Endothelial cell of umbilical vein (primary cell): Measurements from ENCODE around the gene KCNN3. TPM values are rescaled to one million over a fixed set of nuclear protein-coding genes. Genes with fewer than 3 reads are reported as not detected.

Experiments
- BruUV-seq: library from RNA; stranded (reverse); fragments of 400-500 nt; replicated peaks from 2 replicates; lab custom pipeline; 2021; lab: Mats Ljungman, UMichigan
- CTCF ChIA-PET: fragments of 300-600, 350-600 bp; sonication (Branson Sonifier 250); formaldehyde crosslinking; loops from one replicate; lab custom pipeline; 2021; ENCODE audit warnings: antibody characterized with exemption, inconsistent platforms; lab: Charles Lee
- POLR2A ChIA-PET: fragments of 300-600, 350-600 bp; sonication (Branson Sonifier 250); formaldehyde crosslinking; loops from one replicate; lab custom pipeline; 2021; ENCODE audit warnings: antibody characterized with exemption, inconsistent platforms; lab: Charles Lee
- DNase-seq: peaks from one replicate; pipeline ENCODE4 v3.0.0-alpha.2; 2011; ENCODE audit warnings: low read depth, low spot score
- FAIRE-seq: peaks from 2 replicates; lab custom pipeline; 2011; peaks lifted over from hg19 to GRCh38; lab: Jason Lieb, UNC
- H2AFZ ChIP-seq: 2 replicates; pipeline ENCODE4 v1.6.0; 2012; ENCODE audit warnings: low read depth, low read length, control low read depth, inconsistent platforms
- H3K27ac ChIP-seq: 2 replicates; pipeline ENCODE4 v1.5.1; 2011; ENCODE audit warnings: low read depth, mild to moderate bottlenecking, control low read depth, low read length, moderate library complexity; ENCODE audit not compliant: insufficient read depth
- H3K27me3 ChIP-seq, 2 experiments: 2 replicates each; pipeline versions ENCODE4 v1.6.0 to v1.6.1; 2011; ENCODE audit warnings: low read length in 2 of 2, mixed read lengths in 1 of 2; ENCODE audit not compliant: control insufficient read depth in 2 of 2, insufficient read depth in 2 of 2
- H3K36me3 ChIP-seq, 2 experiments: 2 replicates in 1 of 2; 3 replicates in 1 of 2; pipeline ENCODE4 v1.5.1; 2011; ENCODE audit warnings: low read length in 2 of 2, mild to moderate bottlenecking in 1 of 2, moderate library complexity in 1 of 2; ENCODE audit not compliant: control insufficient read depth in 2 of 2, insufficient read depth in 2 of 2; ENCODE audit errors: extremely low read depth in 1 of 2
- H3K4me1 ChIP-seq: 3 replicates; pipeline ENCODE4 v1.5.1; 2011; ENCODE audit warnings: mild to moderate bottlenecking, low read length; ENCODE audit not compliant: control insufficient read depth, insufficient read depth; ENCODE audit errors: extremely low read depth
- H3K4me2 ChIP-seq: 2 replicates; pipeline ENCODE4 v1.6.1; 2011; ENCODE audit warnings: low read length, control low read depth, mixed read lengths; ENCODE audit not compliant: insufficient read depth
- H3K4me3 ChIP-seq, 3 experiments: fragments of 200-600 bp in 1 of 3; sonication (generic), shearing (Covaris generic) in 1 of 3; replicated peaks in 1 of 3; 2 replicates each; pipeline ENCODE4 v1.5.1; 2011 to 2016; ENCODE audit warnings: control low read depth in 3 of 3, low read length in 3 of 3, mild to moderate bottlenecking in 2 of 3, inconsistent platforms in 1 of 3, low read depth in 1 of 3, moderate library complexity in 1 of 3; ENCODE audit not compliant: insufficient read depth in 1 of 3
- H3K79me2 ChIP-seq: 2 replicates; pipeline ENCODE4 v1.6.0; 2012; ENCODE audit warnings: low read length, inconsistent platforms; ENCODE audit not compliant: control insufficient read depth, insufficient read depth
- H3K9ac ChIP-seq: replicated peaks from 2 replicates; pipeline ENCODE3; 2011; ENCODE audit warnings: low read length, control low read depth; ENCODE audit not compliant: insufficient read depth; ENCODE audit errors: extremely low read depth
- H3K9me1 ChIP-seq: replicated peaks from 3 replicates; pipeline ENCODE4 v1.6.0; 2011; ENCODE audit warnings: mild to moderate bottlenecking, low read length; ENCODE audit not compliant: control insufficient read depth, insufficient read depth; ENCODE audit errors: extremely low read depth
- H3K9me3 ChIP-seq: replicated peaks from 2 replicates; pipeline ENCODE4 v1.5.1; 2012; ENCODE audit warnings: low read length, inconsistent platforms; ENCODE audit not compliant: control insufficient read depth, insufficient read depth
- H4K20me1 ChIP-seq: replicated peaks from 2 replicates; pipeline ENCODE3; 2011; ENCODE audit warnings: mild to moderate bottlenecking, low read length; ENCODE audit not compliant: control insufficient read depth, insufficient read depth; ENCODE audit errors: extremely low read depth
- CTCF ChIP-seq, 2 donors: IDR thresholded peaks; 1 replicate in 1 of 2; 2 replicates in 1 of 2; pipeline ENCODE4 v1.5.1; 2011; ENCODE audit warnings: low read length in 2 of 2, mild to moderate bottlenecking in 2 of 2, moderate library complexity in 2 of 2, control low read depth in 1 of 2, inconsistent platforms in 1 of 2, low read depth in 1 of 2; ENCODE audit not compliant: insufficient read depth in 1 of 2; ENCODE audit errors: extremely low read depth in 1 of 2
- FOS ChIP-seq: IDR thresholded peaks from 2 replicates; pipeline ENCODE4 v1.6.1; 2011; ENCODE audit warnings: mild to moderate bottlenecking, low read length, moderate library complexity, borderline replicate concordance; ENCODE audit not compliant: insufficient read depth
- GATA2 ChIP-seq: IDR thresholded peaks from 2 replicates; pipeline ENCODE4 v1.7.0; 2011; ENCODE audit warnings: low read depth, mild to moderate bottlenecking, moderate library complexity, mixed read lengths, low read length; ENCODE audit not compliant: insufficient read length, insufficient read depth
- JUN ChIP-seq: IDR thresholded peaks from 2 replicates; pipeline ENCODE4 v1.6.1; 2011; ENCODE audit warnings: borderline replicate concordance, low read depth; ENCODE audit not compliant: insufficient read length, insufficient read depth
- MAX ChIP-seq: IDR thresholded peaks from 2 replicates; pipeline ENCODE4 v1.6.1; 2011; ENCODE audit not compliant: insufficient read depth, insufficient read length
- dilution Hi-C: fragments of 300-500 bp; cut with MboI; formaldehyde crosslinking; loops from one replicate; pipeline ENCODE4 v1.15.0; 2019; ENCODE audit warnings: low sequenced_read_pairs; ENCODE audit not compliant: extremely low pct_ligation_motif_present
- intact Hi-C: fragments of 100-400 bp; cut with micrococcal nuclease; formaldehyde crosslinking; loops from one replicate; pipeline ENCODE4 v1.10.0; 2022
- polyA plus RNA-seq, 4 experiments: library from polyadenylated mRNA; depleted of rRNA in 3 of 4; stranded (reverse) in 3 of 4; unstranded in 1 of 4; fragments of >200 nt; gene quantifications; 2 replicates each; pipeline versions ENCODE4 v1.2.1 to v1.2.3, GENCODE V29; 2011 to 2012; ENCODE audit warnings: missing spikeins in 1 of 4
- total RNA-seq: library from RNA; stranded (reverse); gene quantifications from 2 replicates; pipeline ENCODE4 v1.2.3, GENCODE V29; 2021

KCNN3 gene
- total and polyA plus RNA-seq, 2 donors (not counting 3 experiments of a cell fraction or from before 2014, with no cell fraction given) = 0.91 to 1.1 TPM

GRCh38 chr1:154657556-154657955 is 212.5 kb downstream of the KCNN3 start:
- FAIRE-seq (no peak), DNase-seq (no peak)
- POLR2A ChIA-PET = no interaction called here
- H3K27ac ChIP-seq = no peak overlapping the region
- no TSS peak for BruUV-seq
- TF ChIP-seq GATA2 = no peak
- TF ChIP-seq CTCF (IDR thresholded peaks at IDR 0.05; ENCODE audit: extremely low read depth in 1 of 2, insufficient read depth in 1 of 2, low read depth in 1 of 2, low read length in 2 of 2) = no peak
- TF ChIP-seq MAX = no peak
- TF ChIP-seq JUN = no peak
- no peak for TF ChIP-seq FOS
- no peaks in the 10 kb centered on the region for H3K9me1 ChIP-seq
- dilution Hi-C loops = no loop called here
- no peak overlapping the region for H3K9ac ChIP-seq
- H3K4me3 ChIP-seq = no peak overlapping the region
- H4K20me1 ChIP-seq = no peaks in the 10 kb centered on the region
- CTCF ChIA-PET = interaction anchor here (0.8 to 1.9 kb wide), 3 partner anchors 12 to 221 kb away, joined by 3 to 5 read pairs (median 3); no protein-coding TSS in a partner anchor
- no peak overlapping the region for H2AFZ ChIP-seq
- H3K79me2 ChIP-seq = no peaks in the 10 kb centered on the region
- H3K27me3 ChIP-seq = peaks cover 16 to 61% of the 10 kb centered on the region in 2 experiments
- no peaks in the 10 kb centered on the region for H3K9me3 ChIP-seq
- no peak overlapping the region for H3K4me2 ChIP-seq
- no peaks in the 10 kb centered on the region for H3K4me1 ChIP-seq
- no peaks in the 10 kb centered on the region for H3K36me3 ChIP-seq
- intact Hi-C loops = no loop called here
